ENCODE data around the gene TTI1.

DNA sequence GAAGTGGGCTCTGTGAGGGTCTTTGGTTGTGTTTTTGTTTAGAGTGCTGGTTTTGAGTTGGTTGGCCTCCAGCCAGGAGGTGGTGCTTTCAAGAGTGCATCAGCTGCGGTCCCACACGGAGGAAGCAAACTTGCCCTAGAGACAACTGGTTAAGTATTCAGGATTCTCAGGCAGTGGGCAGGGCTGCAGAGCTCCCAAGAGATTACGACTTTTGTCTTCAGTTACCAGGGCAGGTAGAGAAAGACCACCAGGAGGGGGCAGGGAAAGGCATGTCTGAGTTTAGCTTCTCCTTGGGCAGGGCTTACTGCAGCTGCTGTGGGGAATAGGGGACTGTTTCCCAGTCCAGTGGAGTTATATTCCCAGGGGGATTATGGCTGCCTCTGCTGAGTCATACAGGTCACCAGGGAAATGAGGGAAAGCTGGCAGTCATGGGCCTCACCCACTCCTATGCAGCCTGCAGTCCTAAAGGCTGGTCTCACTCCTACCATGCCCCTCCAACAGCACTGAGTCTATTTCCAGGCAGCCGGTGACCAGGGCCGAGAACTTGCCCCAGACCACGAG is 64.3 kb downstream of the TTI1 start:
- TF ChIP-seq, protein P1, sequence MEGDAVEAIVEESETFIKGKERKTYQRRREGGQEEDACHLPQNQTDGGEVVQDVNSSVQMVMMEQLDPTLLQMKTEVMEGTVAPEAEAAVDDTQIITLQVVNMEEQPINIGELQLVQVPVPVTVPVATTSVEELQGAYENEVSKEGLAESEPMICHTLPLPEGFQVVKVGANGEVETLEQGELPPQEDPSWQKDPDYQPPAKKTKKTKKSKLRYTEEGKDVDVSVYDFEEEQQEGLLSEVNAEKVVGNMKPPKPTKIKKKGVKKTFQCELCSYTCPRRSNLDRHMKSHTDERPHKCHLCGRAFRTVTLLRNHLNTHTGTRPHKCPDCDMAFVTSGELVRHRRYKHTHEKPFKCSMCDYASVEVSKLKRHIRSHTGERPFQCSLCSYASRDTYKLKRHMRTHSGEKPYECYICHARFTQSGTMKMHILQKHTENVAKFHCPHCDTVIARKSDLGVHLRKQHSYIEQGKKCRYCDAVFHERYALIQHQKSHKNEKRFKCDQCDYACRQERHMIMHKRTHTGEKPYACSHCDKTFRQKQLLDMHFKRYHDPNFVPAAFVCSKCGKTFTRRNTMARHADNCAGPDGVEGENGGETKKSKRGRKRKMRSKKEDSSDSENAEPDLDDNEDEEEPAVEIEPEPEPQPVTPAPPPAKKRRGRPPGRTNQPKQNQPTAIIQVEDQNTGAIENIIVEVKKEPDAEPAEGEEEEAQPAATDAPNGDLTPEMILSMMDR (IDR thresholded peaks at IDR 0.05): no peak
- no peak for TF ChIP-seq GATA2 (CRISPR knock-in tag; IDR thresholded peaks at IDR 0.05)
- TF ChIP-seq, protein P2, sequence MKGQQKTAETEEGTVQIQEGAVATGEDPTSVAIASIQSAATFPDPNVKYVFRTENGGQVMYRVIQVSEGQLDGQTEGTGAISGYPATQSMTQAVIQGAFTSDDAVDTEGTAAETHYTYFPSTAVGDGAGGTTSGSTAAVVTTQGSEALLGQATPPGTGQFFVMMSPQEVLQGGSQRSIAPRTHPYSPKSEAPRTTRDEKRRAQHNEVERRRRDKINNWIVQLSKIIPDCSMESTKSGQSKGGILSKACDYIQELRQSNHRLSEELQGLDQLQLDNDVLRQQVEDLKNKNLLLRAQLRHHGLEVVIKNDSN (IDR thresholded peaks at IDR 0.05; ENCODE audit: borderline replicate concordance, low read depth): no peak
